ENCODE measurements around the gene GCNA.
"Not testable (repeated sequence)": the region's sequence is repeated elsewhere in the genome, so short reads cannot be mapped to it uniquely, and the experiment has no call there.

Gene GCNA

GRCh38 chrX:71657267-71657666 is 79.0 kb downstream of the GCNA start:
- TF ChIP-seq, protein P1, sequence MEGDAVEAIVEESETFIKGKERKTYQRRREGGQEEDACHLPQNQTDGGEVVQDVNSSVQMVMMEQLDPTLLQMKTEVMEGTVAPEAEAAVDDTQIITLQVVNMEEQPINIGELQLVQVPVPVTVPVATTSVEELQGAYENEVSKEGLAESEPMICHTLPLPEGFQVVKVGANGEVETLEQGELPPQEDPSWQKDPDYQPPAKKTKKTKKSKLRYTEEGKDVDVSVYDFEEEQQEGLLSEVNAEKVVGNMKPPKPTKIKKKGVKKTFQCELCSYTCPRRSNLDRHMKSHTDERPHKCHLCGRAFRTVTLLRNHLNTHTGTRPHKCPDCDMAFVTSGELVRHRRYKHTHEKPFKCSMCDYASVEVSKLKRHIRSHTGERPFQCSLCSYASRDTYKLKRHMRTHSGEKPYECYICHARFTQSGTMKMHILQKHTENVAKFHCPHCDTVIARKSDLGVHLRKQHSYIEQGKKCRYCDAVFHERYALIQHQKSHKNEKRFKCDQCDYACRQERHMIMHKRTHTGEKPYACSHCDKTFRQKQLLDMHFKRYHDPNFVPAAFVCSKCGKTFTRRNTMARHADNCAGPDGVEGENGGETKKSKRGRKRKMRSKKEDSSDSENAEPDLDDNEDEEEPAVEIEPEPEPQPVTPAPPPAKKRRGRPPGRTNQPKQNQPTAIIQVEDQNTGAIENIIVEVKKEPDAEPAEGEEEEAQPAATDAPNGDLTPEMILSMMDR (conservative IDR thresholded peaks at IDR 0.05; ENCODE audit: low read depth, low read length) = no peak
- no peak overlapping the region for H3K4me3 ChIP-seq (ENCODE audit: low read length)
- no peak for DNase-seq (ENCODE audit: low read depth)

- no peak overlapping the region for H3K4me3 ChIP-seq (ENCODE audit: low read length)
- TF ChIP-seq, protein P1 (conservative IDR thresholded peaks at IDR 0.05; ENCODE audit: low read depth, low read length) = no peak
- no peak for DNase-seq (ENCODE audit: low read depth)
Measured at GRCh38 chrX:71659342-71659741, 81.1 kb downstream of the GCNA start.

DNA sequence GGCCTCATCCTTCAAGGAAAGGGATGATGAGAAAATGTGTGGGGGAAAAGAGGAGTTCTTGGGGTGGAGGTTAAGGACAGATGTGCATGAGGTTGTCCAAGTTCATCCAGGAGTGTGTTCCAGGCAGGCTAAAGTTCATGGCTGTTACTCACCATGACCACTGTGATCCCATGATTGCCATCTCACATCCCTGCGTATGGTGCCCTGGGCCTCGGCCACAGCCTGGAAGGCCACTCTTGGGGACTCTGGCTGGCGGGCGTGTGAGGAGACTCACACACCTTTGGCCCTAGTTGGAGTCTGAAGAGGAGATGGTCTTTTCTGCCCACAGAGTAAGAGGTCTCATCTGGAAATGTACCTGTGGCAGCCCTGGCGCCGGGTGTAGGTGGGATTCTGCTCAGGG is 81.7 kb downstream of the GCNA start:
- H3K4me3 ChIP-seq (ENCODE audit: low read length) = no peak overlapping the region
- no peak for DNase-seq (ENCODE audit: low read depth)
- TF ChIP-seq, protein P1 (conservative IDR thresholded peaks at IDR 0.05; ENCODE audit: low read depth, low read length) = no peak

- no peak for DNase-seq (ENCODE audit: low read depth)
- H3K4me3 ChIP-seq (ENCODE audit: low read length) = no peak overlapping the region
- TF ChIP-seq, protein P1 (conservative IDR thresholded peaks at IDR 0.05; ENCODE audit: low read depth, low read length) = no peak
Measured at GRCh38 chrX:71660562-71661416, 82.6 kb downstream of the GCNA start.

- TF ChIP-seq, protein P1 (conservative IDR thresholded peaks at IDR 0.05; ENCODE audit: low read depth, low read length) = no peak
- no peak for DNase-seq (ENCODE audit: low read depth)
- no peak overlapping the region for H3K4me3 ChIP-seq (ENCODE audit: low read length)
Measured at GRCh38 chrX:71661919-71662318, 83.7 kb downstream of the GCNA start.

GRCh38 chrX:71662654-71663053 is 84.4 kb downstream of the GCNA start:
- not testable (repeated sequence) for H3K4me3 ChIP-seq (ENCODE audit: low read length); DNase-seq (ENCODE audit: low read depth)

All from retinal pigment epithelial cell (primary cell).